IMR-90 (cell line): Measurements from ENCODE around the gene SEMA5A. TPM values are rescaled to one million over a fixed set of nuclear protein-coding genes. Genes with fewer than 3 reads are reported as not detected.
A peak's percentile ranks its signal among the peaks of the same experiment; 100 is the strongest.

ENCODE experiments used
- ATAC-seq: fragments of 200-7000 bp; cut with Tn5 transposase; 2 replicates; pipeline ENCODE4 v1.9.1; 2020; ENCODE audit warnings: low read depth, mild to moderate bottlenecking, moderate library complexity
- BruUV-seq: library from RNA; stranded (reverse); fragments of 400-500 nt; replicated peaks from 2 replicates; lab custom pipeline; 2021; lab: Mats Ljungman, UMichigan
- CTCF ChIA-PET: fragments of 300-600 bp; formaldehyde crosslinking; extraction: SDS; loops from one replicate; lab custom pipeline; 2021; ENCODE audit warnings: antibody characterized with exemption; lab: Yijun Ruan, JAX
- POLR2A ChIA-PET: fragments of 300-600 bp; sonication (Branson Sonifier 250); formaldehyde crosslinking; loops from one replicate; lab custom pipeline; 2022; ENCODE audit warnings: antibody characterized with exemption; ENCODE audit not compliant: unreplicated experiment; lab: Charles Lee
- DNase-seq: peaks from one replicate; pipeline ENCODE4 v3.0.0; 2013
- H2AFZ ChIP-seq: replicated peaks from 2 replicates; pipeline ENCODE3; 2013; ENCODE audit warnings: low read length, mild to moderate bottlenecking; ENCODE audit not compliant: poor library complexity
- H2AK5ac ChIP-seq: 2 replicates; pipeline ENCODE4 v1.6.1; 2013; ENCODE audit warnings: low read depth, low read length, inconsistent platforms
- H2AK9ac ChIP-seq: replicated peaks from 2 replicates; pipeline ENCODE3; 2013; ENCODE audit warnings: mild to moderate bottlenecking, low read depth, low read length, moderate library complexity; ENCODE audit not compliant: poor library complexity
- H2BK120ac ChIP-seq: 2 replicates; pipeline ENCODE4 v1.6.1; 2013; ENCODE audit warnings: low read depth, low read length, inconsistent platforms
- H2BK15ac ChIP-seq: 3 replicates; pipeline ENCODE4 v1.6.1; 2013; ENCODE audit warnings: low read depth, low read length, inconsistent platforms
- H2BK20ac ChIP-seq: 2 replicates; pipeline ENCODE4 v1.6.1; 2013; ENCODE audit warnings: low read depth, mild to moderate bottlenecking, inconsistent platforms, low read length, moderate library complexity
- H2BK5ac ChIP-seq: 2 replicates; pipeline ENCODE4 v1.6.1; 2013; ENCODE audit warnings: mild to moderate bottlenecking, low read depth, low read length, inconsistent platforms; ENCODE audit not compliant: poor library complexity, severe bottlenecking
- H3K14ac ChIP-seq: replicated peaks from 2 replicates; pipeline ENCODE4 v1.6.1; 2013; ENCODE audit warnings: low read depth, low read length, inconsistent platforms
- H3K18ac ChIP-seq: 2 replicates; pipeline ENCODE4 v1.6.1; 2013; ENCODE audit warnings: low read depth, low read length, control low read depth
- H3K23ac ChIP-seq: 2 replicates; pipeline ENCODE4 v1.6.1; 2013; ENCODE audit warnings: low read depth, low read length, inconsistent platforms
- H3K27ac ChIP-seq: 2 replicates; pipeline ENCODE4 v1.5.1; 2013; ENCODE audit warnings: mild to moderate bottlenecking, control low read depth, low read length; ENCODE audit not compliant: insufficient read depth
- H3K27me3 ChIP-seq: 2 replicates; pipeline ENCODE4 v1.6.1; 2013; ENCODE audit warnings: low read length; ENCODE audit not compliant: control insufficient read depth, insufficient read depth
- H3K36me3 ChIP-seq: 2 replicates; pipeline ENCODE4 v1.6.1; 2013; ENCODE audit warnings: low read length, mixed read lengths; ENCODE audit not compliant: control insufficient read depth, insufficient read depth
- H3K4ac ChIP-seq: 2 replicates; pipeline ENCODE4 v1.6.1; 2013; ENCODE audit warnings: low read depth, low read length, inconsistent platforms
- H3K4me1 ChIP-seq: 2 replicates; pipeline ENCODE4 v1.6.1; 2013; ENCODE audit warnings: low read length, mixed read lengths; ENCODE audit not compliant: control insufficient read depth, insufficient read depth
- H3K4me2 ChIP-seq: 2 replicates; pipeline ENCODE4 v1.6.1; 2013; ENCODE audit warnings: low read depth, mild to moderate bottlenecking, control low read depth, low read length, moderate library complexity
- H3K4me3 ChIP-seq: 2 replicates; pipeline ENCODE4 v1.5.1; 2013; ENCODE audit warnings: low read depth, mild to moderate bottlenecking, control low read depth, low read length, moderate library complexity; ENCODE audit not compliant: insufficient read depth
- H3K56ac ChIP-seq: 2 replicates; pipeline ENCODE4 v1.6.1; 2013; ENCODE audit warnings: low read length, inconsistent platforms; ENCODE audit not compliant: insufficient read depth; ENCODE audit errors: extremely low read depth
- H3K79me1 ChIP-seq, 2 experiments: 2 replicates each; pipeline ENCODE4 v1.6.1; 2013; ENCODE audit warnings: low read length in 2 of 2, inconsistent platforms in 1 of 2, low read depth in 1 of 2
- H3K9ac ChIP-seq: 2 replicates; pipeline ENCODE4 v1.6.1; 2013; ENCODE audit warnings: low read depth, low read length, control low read depth
- H3K9me1 ChIP-seq: 2 replicates; pipeline ENCODE4 v1.6.1; 2013; ENCODE audit warnings: low read length, inconsistent platforms; ENCODE audit not compliant: insufficient read depth
- H3K9me3 ChIP-seq: 2 replicates; pipeline ENCODE4 v1.6.1; 2013; ENCODE audit warnings: low read length; ENCODE audit not compliant: control insufficient read depth, insufficient read depth
- H4K20me1 ChIP-seq: 2 replicates; pipeline ENCODE4 v1.6.1; 2013; ENCODE audit warnings: low read length, inconsistent platforms; ENCODE audit not compliant: insufficient read depth
- H4K5ac ChIP-seq: 2 replicates; pipeline ENCODE4 v1.6.1; 2013; ENCODE audit warnings: mild to moderate bottlenecking, low read depth, low read length, control low read depth
- H4K8ac ChIP-seq, 2 experiments: 2 replicates each; pipeline ENCODE4 v1.6.1; 2013; ENCODE audit warnings: low read depth in 2 of 2, low read length in 2 of 2, control low read depth in 1 of 2, inconsistent platforms in 1 of 2
- H4K91ac ChIP-seq: 2 replicates; pipeline ENCODE4 v1.6.1; 2013; ENCODE audit warnings: low read depth, low read length, inconsistent platforms; ENCODE audit not compliant: insufficient read depth
- CTCF ChIP-seq: conservative IDR thresholded peaks from 2 replicates; pipeline ENCODE4 v1.5.1; 2012; ENCODE audit warnings: mild to moderate bottlenecking, low read depth, low read length, improper control_type of control experiment
- ELK1 ChIP-seq: fragments of 150-350 bp; IDR thresholded peaks from 2 replicates; pipeline ENCODE4 v1.6.1; 2016; ENCODE audit warnings: low read depth, mild to moderate bottlenecking, low read length, moderate library complexity, borderline replicate concordance
- MAZ ChIP-seq: IDR thresholded peaks from 2 replicates; pipeline ENCODE4 v1.6.1; 2012; ENCODE audit warnings: low read depth, mild to moderate bottlenecking, low read length, improper control_type of control experiment, moderate library complexity, borderline replicate concordance
- NFE2L2 ChIP-seq: fragments of 150-350 bp; IDR thresholded peaks from 2 replicates; pipeline ENCODE4 v1.6.1; 2016; ENCODE audit warnings: low read depth, mild to moderate bottlenecking, low read length
- RFX5 ChIP-seq: IDR thresholded peaks from 2 replicates; pipeline ENCODE4 v1.8.0; 2012; ENCODE audit warnings: low read depth, mild to moderate bottlenecking, low read length, moderate library complexity
- WGBS, 2 experiments: methylation state at CpG; one replicate each; pipeline versions ENCODE4 v1.1.5 to v1.1.7; 2013; ENCODE audit warnings: missing lambda C conversion rate in 2 of 2; ENCODE audit not compliant: insufficient read length in 1 of 2; ENCODE audit errors: extremely low coverage in 2 of 2; 5-methylcytosine and 5-hydroxymethylcytosine counted together
- dilution Hi-C: fragments of 300-500 bp; cut with HindIII; formaldehyde crosslinking; loops from one replicate; pipeline ENCODE4 v1.14.3; 2018; ENCODE audit warnings: low sequenced_read_pairs; ENCODE audit not compliant: unreplicated experiment
- in situ Hi-C: fragments of 300-500 bp; cut with MboI; formaldehyde crosslinking; loops from 3 replicates; pipeline ENCODE4 v1.14.3; 2019; ENCODE audit warnings: low sequenced_read_pairs, inconsistent platforms, mixed read lengths
- intact Hi-C: fragments of 100-400 bp; cut with micrococcal nuclease; formaldehyde crosslinking; loops from 2 replicates; pipeline ENCODE4 v1.10.0; 2022
- polyA plus RNA-seq, 3 experiments: library from polyadenylated mRNA; depleted of rRNA; stranded (reverse); fragments of >200 nt; gene quantifications; 2 replicates each; pipeline ENCODE4 v1.2.3, GENCODE V29; 2012; ENCODE audit warnings: low replicate concordance in 1 of 3
- total RNA-seq: library from RNA; depleted of rRNA; stranded (reverse); fragments of >200 nt; gene quantifications from 2 replicates; pipeline ENCODE4 v1.2.3, GENCODE V29; 2012

SEMA5A gene
- total and polyA plus RNA-seq, 2 of the 4 experiments (the other 2 are of a cell fraction), result 8.2 to 9.9 TPM

DNA sequence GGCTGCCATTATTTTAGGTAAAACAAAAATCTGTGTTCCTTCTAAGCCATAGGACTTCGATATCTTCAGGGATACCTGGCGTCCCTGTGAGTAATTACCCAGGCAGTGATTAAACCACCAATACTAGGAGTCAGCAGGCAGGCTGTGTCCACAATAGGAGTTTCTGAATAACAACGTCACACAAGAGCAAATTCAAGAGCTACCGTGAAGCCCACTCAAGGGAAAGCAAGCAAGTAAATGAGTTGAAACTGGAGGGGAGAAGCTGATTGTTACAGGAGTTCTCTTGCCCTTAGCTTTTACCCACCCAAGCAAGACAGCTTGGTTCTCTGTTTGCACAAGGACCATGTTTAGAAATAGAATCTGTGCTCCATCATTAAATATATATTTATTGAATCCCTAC is 50.8 kb downstream of the SEMA5A start:
- H4K8ac ChIP-seq, result peak overlapping the region in 1 of 2 experiments; percentile 0; a peak in 1 of 4 replicates
- H2AK5ac ChIP-seq, result no peak overlapping the region
- no peak overlapping the region for H2BK15ac ChIP-seq
- no TSS peak for BruUV-seq
- H2BK20ac ChIP-seq, result no peak overlapping the region
- no peaks in the 10 kb centered on the region for H3K27me3 ChIP-seq
- WGBS, 2 experiments, result no CpG with 5 or more reads among the region's 4 CpGs
- no peak overlapping the region for H2AFZ ChIP-seq
- CTCF ChIA-PET, result no interaction called here
- no peak overlapping the region for H3K23ac ChIP-seq
- H3K4me2 ChIP-seq, result no peak overlapping the region
- no peak overlapping the region for H2BK120ac ChIP-seq
- no peak overlapping the region for H2BK5ac ChIP-seq
- in situ Hi-C loops, result no loop called here
- dilution Hi-C loops, result no loop called here
- H3K18ac ChIP-seq, result no peak overlapping the region
- no peak overlapping the region for H3K4ac ChIP-seq
- H3K9me1 ChIP-seq, result 0 out of 2 replicates have a peak, but pooled peaks cover 4% of the 10 kb centered on the region
- H4K91ac ChIP-seq, result no peak overlapping the region
- no peak overlapping the region for H3K56ac ChIP-seq
- no peak overlapping the region for H3K27ac ChIP-seq
- no peak overlapping the region for H3K4me3 ChIP-seq
- no peak overlapping the region for H2AK9ac ChIP-seq
- ATAC-seq (no peak), DNase-seq (no peak)
- H3K9me3 ChIP-seq, result no peaks in the 10 kb centered on the region
- TF ChIP-seq RFX5 (no peak), NFE2L2 (no peak), ELK1 (no peak), MAZ (no peak), CTCF (no peak)
- H4K5ac ChIP-seq, result no peak overlapping the region
- intact Hi-C loops, result no loop called here
- POLR2A ChIA-PET, result no interaction called here
- no peak overlapping the region for H3K14ac ChIP-seq
- no peaks in the 10 kb centered on the region for H3K36me3 ChIP-seq
- no peaks in the 10 kb centered on the region for H3K4me1 ChIP-seq
- H3K9ac ChIP-seq, result no peak overlapping the region
- peaks cover 20 to 61% of the 10 kb centered on the region in 2 experiments for H3K79me1 ChIP-seq
- H4K20me1 ChIP-seq, result no peaks in the 10 kb centered on the region; the same call in 1 of the 2 replicates
